Ovary (tissue), 9 donors: ENCODE data around the gene POMGNT1. TPM values are rescaled to one million over a fixed set of nuclear protein-coding genes. Genes with fewer than 3 reads are reported as not detected.

Experiments
- DNase-seq, 5 donors: peaks; one replicate each; pipeline ENCODE4 v3.0.0-alpha.2; 2019 to 2020
- H3K27ac ChIP-seq, 2 donors: fragments of 200-600 bp; one replicate each; pipeline versions ENCODE4 v1.5.1 to v1.8.0; 2019 to 2022
- H3K27me3 ChIP-seq: fragments of 200-600 bp; one replicate; pipeline ENCODE4 v1.8.0; 2022
- H3K36me3 ChIP-seq: fragments of 200-600 bp; sonication (generic); one replicate; pipeline ENCODE4 v1.5.1; 2019
- H3K4me1 ChIP-seq: one replicate; pipeline ENCODE4 v1.8.1; 2013; ENCODE audit warnings: mild to moderate bottlenecking, moderate library complexity; ENCODE audit not compliant: insufficient read depth
- H3K4me3 ChIP-seq: fragments of 200-600 bp; sonication (generic); one replicate; pipeline ENCODE4 v1.5.1; 2017
- H3K9me3 ChIP-seq, 2 donors: fragments of 200-600 bp in 1 of 2; sonication (generic) in 1 of 2; one replicate each; pipeline versions ENCODE4 v1.5.1 to v1.8.1; 2013 to 2019; ENCODE audit warnings: mild to moderate bottlenecking in 1 of 2, moderate library complexity in 1 of 2
- EP300 ChIP-seq: sonication (generic); formaldehyde crosslinking; IDR thresholded peaks from one replicate; pipeline ENCODE4 v1.6.1; 2017; ENCODE audit warnings: antibody characterized with exemption
- POLR2A ChIP-seq: fragments of 450-650 bp; IDR thresholded peaks from one replicate; pipeline ENCODE4 v1.6.1; 2017; ENCODE audit warnings: antibody characterized with exemption, mild to moderate bottlenecking, moderate library complexity
- WGBS, 3 donors: extraction: QIAGEN DNeasy Blood & Tissue Kit in 1 of 3; methylation state at CpG; one replicate each; pipeline versions ENCODE4 v1.1.5 to v1.1.7; 2013 to 2017; 5-methylcytosine and 5-hydroxymethylcytosine counted together
- intact Hi-C, 4 donors: fragments of 100-400 bp; cut with DNase I; formaldehyde crosslinking; loops; one replicate each; pipeline versions ENCODE4 v1.11.0 to v1.15.1; 2022 to 2023
- polyA plus RNA-seq, 2 donors: library from polyadenylated mRNA; stranded (reverse); fragments of 200-250 nt in 1 of 2; fragments of 350-450 nt in 1 of 2; fragmentation: Illumina TruSeq in 1 of 2; extraction: RNeasy Lipid Tissue Mini Kit (QIAGEN cat#74804) in 1 of 2; gene quantifications; one replicate each; pipeline ENCODE4 v1.2.3, GENCODE V29; 2013 to 2014
- small RNA-seq: library from RNA; depleted of rRNA; stranded (forward); fragments of <200 nt; gene quantifications from one replicate; pipeline ENCODE3, GENCODE V24; 2016
- total RNA-seq, 7 donors: library from RNA; depleted of rRNA in 2 of 7; stranded (reverse); fragments of >200 nt in 2 of 7; fragmentation: NEBNext Ultra II Directional in 3 of 7; extraction: Animal tissue kit (Norgen Biotek cat#: 25700) in 3 of 7; gene quantifications; one replicate each; pipeline versions ENCODE4 v1.1.0 to v1.2.4, GENCODE V29; 2016 to 2023
- TF ChIP-seq, protein P1 (sequence below), 3 donors: fragments of 450-650 bp in 2 of 3; fragments of 200-600 bp in 1 of 3; IDR thresholded peaks; one replicate each; pipeline versions ENCODE4 v1.5.1 to v1.8.0; 2016 to 2022; ENCODE audit warnings: antibody characterized with exemption in 3 of 3, mild to moderate bottlenecking in 1 of 3
- donor health status: DM: no; HTN: no; CAD: no; lungs with moderate emphysema.
- donor health status: DM: no; HTN: no; CAD: no.
- donor health status: Bipolar disorder and iron deficiency.
- donor health status: DM: yes; HTN: yes; CAD: no.
- donor health status: DM: no; HTN: no; CAD: no.
- donor health status: DM: yes; HTN: yes; CAD: no.

Gene POMGNT1
- total and polyA plus RNA-seq, 9 donors, result 19.1 to 49.2 (median 40.2) TPM

DNA sequence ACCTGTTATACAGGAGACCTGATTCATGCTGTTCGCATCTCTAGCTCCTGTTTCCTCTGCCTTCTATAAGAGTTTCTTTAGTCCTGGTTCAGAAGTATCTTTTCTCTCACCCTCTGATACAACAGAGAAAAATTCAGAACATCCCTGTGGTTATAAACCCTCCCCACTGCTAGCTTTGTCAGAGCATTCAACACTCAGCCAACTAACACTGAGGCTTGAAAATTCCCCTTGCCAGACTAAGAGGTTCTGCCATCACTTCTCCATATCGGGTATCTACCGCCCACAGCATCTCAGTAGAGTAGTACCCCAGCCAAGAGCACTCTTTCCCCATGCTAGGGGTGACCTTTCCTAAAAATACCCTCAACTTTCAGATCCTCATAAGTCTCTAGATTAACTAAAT, 46.2 kb downstream of the POMGNT1 start:
- intact Hi-C loops, result no loop called here
- DNase-seq, result no peak
- Histone ChIP-seq H3K36me3 (no peaks in the 10 kb centered on the region), H3K27me3 (no peaks in the 10 kb centered on the region), H3K4me1 (no peaks in the 10 kb centered on the region), H3K4me3 (no peak overlapping the region), H3K27ac (no peak overlapping the region), H3K9me3 (no peaks in the 10 kb centered on the region)
- TF ChIP-seq, protein P1, sequence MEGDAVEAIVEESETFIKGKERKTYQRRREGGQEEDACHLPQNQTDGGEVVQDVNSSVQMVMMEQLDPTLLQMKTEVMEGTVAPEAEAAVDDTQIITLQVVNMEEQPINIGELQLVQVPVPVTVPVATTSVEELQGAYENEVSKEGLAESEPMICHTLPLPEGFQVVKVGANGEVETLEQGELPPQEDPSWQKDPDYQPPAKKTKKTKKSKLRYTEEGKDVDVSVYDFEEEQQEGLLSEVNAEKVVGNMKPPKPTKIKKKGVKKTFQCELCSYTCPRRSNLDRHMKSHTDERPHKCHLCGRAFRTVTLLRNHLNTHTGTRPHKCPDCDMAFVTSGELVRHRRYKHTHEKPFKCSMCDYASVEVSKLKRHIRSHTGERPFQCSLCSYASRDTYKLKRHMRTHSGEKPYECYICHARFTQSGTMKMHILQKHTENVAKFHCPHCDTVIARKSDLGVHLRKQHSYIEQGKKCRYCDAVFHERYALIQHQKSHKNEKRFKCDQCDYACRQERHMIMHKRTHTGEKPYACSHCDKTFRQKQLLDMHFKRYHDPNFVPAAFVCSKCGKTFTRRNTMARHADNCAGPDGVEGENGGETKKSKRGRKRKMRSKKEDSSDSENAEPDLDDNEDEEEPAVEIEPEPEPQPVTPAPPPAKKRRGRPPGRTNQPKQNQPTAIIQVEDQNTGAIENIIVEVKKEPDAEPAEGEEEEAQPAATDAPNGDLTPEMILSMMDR (IDR thresholded peaks at IDR 0.05), result no peak
- no peak for TF ChIP-seq POLR2A
- TF ChIP-seq EP300, result no peak
- WGBS, 3 donors, result 70 to 95% (median 85%) methylated on average over 3 of the region's 3 CpGs

DNA sequence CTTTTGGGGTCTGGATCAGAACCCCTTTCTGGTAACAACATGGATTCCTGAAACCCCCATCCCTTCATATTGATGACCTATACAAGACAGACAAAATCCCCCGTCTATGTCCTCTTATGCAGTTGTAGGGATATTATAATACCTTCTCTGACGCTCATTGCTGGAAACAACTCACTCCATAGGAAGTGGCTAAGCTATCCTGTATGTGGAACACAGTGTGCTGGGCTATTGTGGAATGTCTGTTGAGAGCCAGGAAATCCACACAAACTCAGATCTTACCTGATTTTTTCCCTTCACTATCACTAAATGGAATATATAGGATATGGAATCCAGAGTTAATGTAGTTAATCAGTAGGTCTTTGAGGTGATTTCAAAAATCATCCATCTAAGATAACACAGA, 48.1 kb downstream of the POMGNT1 start:
- no peaks in the 10 kb centered on the region for H3K27me3 ChIP-seq
- H3K9me3 ChIP-seq, result no peaks in the 10 kb centered on the region
- no peaks in the 10 kb centered on the region for H3K4me1 ChIP-seq
- TF ChIP-seq POLR2A (no peak), EP300 (no peak)
- TF ChIP-seq, protein P1 (IDR thresholded peaks at IDR 0.05), result no peak
- intact Hi-C loops, result no loop called here
- no peaks in the 10 kb centered on the region for H3K36me3 ChIP-seq
- 86 to 89% (median 86%) methylated on average over 2 of the region's 2 CpGs for WGBS, 3 donors
- no peak for DNase-seq
- no peak overlapping the region for H3K27ac ChIP-seq
- H3K4me3 ChIP-seq, result no peak overlapping the region

DNA sequence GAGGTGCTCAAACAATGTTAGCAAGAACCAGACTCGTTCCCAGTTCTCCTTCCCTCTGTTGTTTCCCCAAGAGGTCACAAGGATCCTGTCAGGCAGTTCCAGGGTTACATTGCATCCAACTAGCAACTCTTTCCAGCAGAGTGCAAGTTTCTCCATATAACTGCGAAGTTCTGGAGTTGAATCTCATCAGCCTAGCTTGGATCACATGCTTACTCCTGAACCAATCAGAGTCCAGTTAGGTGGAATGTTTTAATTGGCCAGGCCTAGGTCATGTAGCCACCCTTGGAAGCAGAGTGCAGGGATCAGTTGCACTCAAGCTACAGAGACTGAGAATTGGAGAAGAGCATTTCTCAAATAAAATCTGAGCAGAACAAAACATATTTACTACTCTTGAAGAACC, 49.9 kb downstream of the POMGNT1 start:
- H3K36me3 ChIP-seq, result no peaks in the 10 kb centered on the region
- TF ChIP-seq POLR2A (no peak), EP300 (no peak)
- TF ChIP-seq, protein P1 (IDR thresholded peaks at IDR 0.05), result no peak
- H3K27me3 ChIP-seq, result no peaks in the 10 kb centered on the region
- 62 to 76% (median 65%) methylated on average over 2 of the region's 2 CpGs for WGBS, 3 donors
- H3K9me3 ChIP-seq, result no peaks in the 10 kb centered on the region
- no peak overlapping the region for H3K27ac ChIP-seq
- H3K4me1 ChIP-seq, result no peaks in the 10 kb centered on the region
- intact Hi-C loops, result no loop called here
- no peak overlapping the region for H3K4me3 ChIP-seq
- DNase-seq, result no peak

Small RNA genes within 50 kb of the gene (small RNA-seq; reads per million reads assigned to genes)
- gene AL672043.1, result not detected

Other genes starting within 250 kb of the POMGNT1 start
- 10 to 100 TPM in 4 of 7 donors, 1 to 10 TPM in 3; 3.6 to 20.3 (median 10.7) TPM for gene PIK3R3, start 65.8 kb downstream of the POMGNT1 start, total RNA-seq
- 10 to 100 TPM in 1 of 2 donors, 1 to 10 TPM in 1; 6.5 to 20.0 TPM for gene PIK3R3, start 65.8 kb downstream of the POMGNT1 start, polyA plus RNA-seq
- gene TSPAN1, start 23.3 kb downstream of the POMGNT1 start, total RNA-seq, result 10 to 100 TPM in 1 of 7 donors, 1 to 10 TPM in 4, under 1 TPM in 2; 0.18 to 26.9 (median 3.1) TPM
- gene TSPAN1, start 23.3 kb downstream of the POMGNT1 start, polyA plus RNA-seq, result 1 to 10 TPM in 1 of 2 donors, under 1 TPM in 1; 0.65 to 2.8 TPM
- gene P3R3URF, start 21.9 kb downstream of the POMGNT1 start, total RNA-seq, result not detected
- not detected for gene P3R3URF, start 21.9 kb downstream of the POMGNT1 start, polyA plus RNA-seq
- gene LURAP1, start 4.9 kb upstream of the POMGNT1 start, total RNA-seq, result 10 to 100 TPM in 3 of 7 donors, 1 to 10 TPM in 4; 4.5 to 15.4 (median 9.9) TPM
- 1 to 10 TPM; 3.7 to 6.1 TPM for gene LURAP1, start 4.9 kb upstream of the POMGNT1 start, polyA plus RNA-seq
- gene RAD54L, start 49.3 kb upstream of the POMGNT1 start, total RNA-seq, result 1 to 10 TPM in 2 of 7 donors, under 1 TPM in 4, not detected in 1; 0.28 to 1.4 (median 0.82) TPM
- under 1 TPM; 0.50 to 0.63 TPM for gene RAD54L, start 49.3 kb upstream of the POMGNT1 start, polyA plus RNA-seq
- gene LRRC41, start 105.2 kb upstream of the POMGNT1 start, total RNA-seq, result 10 to 100 TPM; 54.8 to 99.8 (median 74.1) TPM
- 10 to 100 TPM; 37.5 to 49.5 TPM for gene LRRC41, start 105.2 kb upstream of the POMGNT1 start, polyA plus RNA-seq
- gene UQCRH, start 105.3 kb upstream of the POMGNT1 start, total RNA-seq, result 100 to 1,000 TPM; 140 to 453 (median 189) TPM
- 100 to 1,000 TPM; 272 to 359 TPM for gene UQCRH, start 105.3 kb upstream of the POMGNT1 start, polyA plus RNA-seq
- 10 to 100 TPM; 15.9 to 35.2 (median 19.1) TPM for gene NSUN4, start 142.4 kb upstream of the POMGNT1 start, total RNA-seq
- 10 to 100 TPM; 12.2 to 16.7 TPM for gene NSUN4, start 142.4 kb upstream of the POMGNT1 start, polyA plus RNA-seq
- gene FAAH, start 195.9 kb upstream of the POMGNT1 start, total RNA-seq, result 10 to 100 TPM in 3 of 7 donors, 1 to 10 TPM in 4; 7.5 to 32.7 (median 9.3) TPM
- gene FAAH, start 195.9 kb upstream of the POMGNT1 start, polyA plus RNA-seq, result 1 to 10 TPM; 1.3 to 6.7 TPM